CD4-positive, alpha-beta T cell treated with Interleukin-4 for 4 hours (primary cell): ENCODE data around the gene GGA2.
"Not testable (repeated sequence)": the region's sequence is repeated elsewhere in the genome, so short reads cannot be mapped to it uniquely, and the experiment has no call there.

Experiments used
- DNase-seq: peaks from one replicate; pipeline ENCODE4 v3.0.0-alpha.2; 2020

Gene GGA2

GRCh38 chr16:23466162-23466885, 44.0 kb downstream of the GGA2 start:
- DNase-seq, result no peak

DNA sequence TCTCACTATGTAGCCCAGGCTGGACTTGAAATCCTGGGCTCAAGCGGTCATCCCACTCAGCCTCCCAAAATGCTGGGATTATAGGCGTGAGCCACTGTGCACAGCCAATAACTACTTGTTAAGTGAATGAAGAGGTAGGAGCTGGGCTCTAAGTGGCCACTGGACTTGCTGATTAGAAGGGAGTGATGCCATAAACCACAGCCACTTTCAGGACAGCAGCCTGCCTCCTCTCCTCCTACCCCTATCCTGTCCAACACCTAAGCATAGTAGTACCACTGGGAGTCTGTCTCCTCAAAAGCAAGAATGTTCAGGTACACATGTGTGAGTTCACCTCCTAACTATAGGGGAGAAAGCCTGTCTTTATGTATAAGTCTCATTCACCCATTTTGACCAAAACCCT, 45.1 kb downstream of the GGA2 start:
- DNase-seq, result no peak

DNA sequence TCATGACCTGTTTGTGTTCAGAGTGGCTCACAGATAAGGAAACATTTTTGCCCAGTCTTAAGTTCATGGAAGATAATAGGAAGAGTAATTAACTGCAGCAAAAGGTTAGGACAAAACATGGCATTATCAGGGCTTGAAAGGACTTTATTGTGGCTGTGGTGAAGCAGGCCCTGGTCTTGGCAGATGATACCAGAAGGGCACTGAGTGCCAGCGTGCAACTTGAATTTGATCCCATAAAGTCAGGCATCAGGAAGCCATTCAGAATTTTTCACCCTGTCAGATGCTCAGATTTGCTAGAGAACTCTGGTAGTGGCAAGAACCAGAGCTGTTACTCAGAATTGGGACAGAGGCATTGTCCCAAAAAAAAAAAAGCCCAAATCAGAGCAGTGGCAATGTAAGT, 46.1 kb downstream of the GGA2 start:
- no peak for DNase-seq

DNA sequence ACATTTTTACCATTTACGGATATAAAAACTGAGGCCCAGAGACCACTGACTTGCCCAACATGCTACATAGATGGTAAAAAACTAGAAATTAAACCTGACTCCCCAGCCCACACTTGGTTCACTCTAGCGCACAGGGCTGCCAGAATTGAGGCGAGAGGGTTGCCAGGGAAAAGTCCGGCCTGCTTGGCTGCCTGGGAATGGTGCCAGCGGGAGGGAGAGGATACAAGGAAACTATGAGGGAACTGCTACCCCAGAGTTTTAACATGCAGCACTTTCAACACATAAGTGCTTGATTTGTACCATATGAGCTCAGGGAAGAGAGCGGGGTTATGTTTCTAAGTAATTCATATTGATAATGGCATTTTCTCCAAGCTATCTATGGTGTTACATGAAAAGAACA, 47.3 kb downstream of the GGA2 start:
- not testable (repeated sequence) for DNase-seq

DNA sequence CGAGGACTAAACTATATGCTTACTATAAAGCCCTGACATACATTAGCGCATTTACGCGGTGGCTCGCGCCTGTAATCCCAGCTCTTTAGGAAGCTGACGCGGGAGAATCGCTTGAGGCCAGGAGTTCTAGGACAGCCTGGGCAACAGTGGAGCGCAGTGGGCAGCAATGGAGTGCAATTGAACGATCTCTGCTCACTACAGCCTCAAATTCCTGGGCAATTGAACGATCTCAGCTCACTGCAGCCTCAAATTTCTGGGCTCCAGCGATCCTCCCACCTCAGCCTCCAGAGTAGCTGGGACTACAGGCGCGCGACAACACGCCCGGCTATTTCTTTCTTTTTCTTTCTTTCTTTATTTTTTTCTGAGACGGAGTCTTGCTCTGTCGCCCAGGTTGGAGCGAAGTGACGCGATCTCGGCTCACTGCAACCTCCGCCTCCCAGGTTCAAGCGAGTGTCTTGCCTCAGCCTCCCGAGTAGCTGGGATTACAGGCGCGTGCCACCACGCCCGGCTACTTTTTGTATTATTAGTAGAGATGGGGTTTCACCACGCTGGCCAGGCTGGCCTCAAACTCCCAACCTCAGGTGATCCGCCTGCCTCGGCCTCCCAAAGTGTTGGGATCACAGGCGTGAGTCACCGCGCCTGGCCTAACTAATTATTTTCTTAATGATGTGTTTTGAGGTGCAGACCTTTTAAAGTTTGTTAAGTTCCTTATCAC, 56.8 kb downstream of the GGA2 start:
- DNase-seq, result no peak

DNA sequence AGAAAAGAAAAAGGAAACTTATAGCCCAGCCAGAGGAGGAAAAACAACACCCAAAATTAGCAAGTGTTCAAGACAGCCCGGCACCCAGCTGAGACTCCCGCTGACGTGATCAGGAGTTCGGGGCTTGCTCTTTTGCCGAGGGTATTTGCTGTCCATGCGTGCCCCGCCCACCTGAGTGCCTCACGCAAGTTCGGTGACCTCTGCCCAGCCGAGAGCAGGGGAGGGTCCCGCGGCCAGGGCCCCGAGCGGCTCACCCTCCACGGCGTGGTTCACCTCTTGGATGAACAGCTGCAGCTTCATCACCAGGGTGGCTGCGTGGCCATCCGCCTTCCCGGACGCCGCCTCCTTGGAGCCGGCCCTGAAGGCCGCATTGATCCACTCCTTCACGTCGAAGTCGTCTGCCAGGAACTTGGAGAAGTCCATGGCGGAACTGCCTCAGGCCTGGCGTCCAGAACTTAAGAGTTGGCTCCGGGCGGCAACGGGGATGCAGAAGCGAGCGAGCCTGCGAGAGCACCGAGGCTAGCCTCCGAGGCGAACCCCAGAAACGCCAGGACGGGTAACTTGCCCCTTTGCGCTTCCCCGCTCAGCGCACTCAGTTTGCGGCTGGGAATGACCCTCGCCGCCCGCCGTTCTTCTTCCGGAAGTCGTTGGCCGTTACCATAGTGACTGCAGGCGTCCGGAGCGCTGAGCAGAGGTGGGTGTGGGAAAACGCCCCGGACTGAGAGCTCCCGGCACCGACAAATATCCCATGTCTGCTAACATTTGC, 57.5 kb downstream of the GGA2 start, which contains the start of gene COG7:
COG7 (minus strand) TSS at position 618 of the 766 bp plus-strand sequence; CDS start at position 423, 195 bp downstream.
- DNase-seq, result peak; percentile 89

DNA sequence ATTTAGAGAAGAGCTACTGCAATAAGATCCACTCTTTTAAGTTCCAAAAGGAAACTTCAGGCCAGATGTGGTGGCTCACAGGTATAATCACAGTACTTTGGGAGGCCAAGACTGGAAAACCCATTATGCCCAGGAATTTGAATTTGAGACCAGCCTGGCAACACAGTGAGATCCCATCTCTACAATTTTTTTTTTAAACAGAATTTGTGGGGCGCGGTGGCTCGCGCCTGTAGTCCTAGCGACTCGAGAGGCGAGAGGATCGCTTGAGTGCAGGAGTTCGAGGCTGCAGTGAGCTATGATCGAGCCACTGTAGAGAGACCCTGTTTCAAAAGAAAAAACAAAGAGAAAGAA, 58.1 kb downstream of the GGA2 start:
- DNase-seq, result no peak

GRCh38 chr16:23448392-23448791, 61.9 kb downstream of the GGA2 start:
- no peak for DNase-seq

DNA sequence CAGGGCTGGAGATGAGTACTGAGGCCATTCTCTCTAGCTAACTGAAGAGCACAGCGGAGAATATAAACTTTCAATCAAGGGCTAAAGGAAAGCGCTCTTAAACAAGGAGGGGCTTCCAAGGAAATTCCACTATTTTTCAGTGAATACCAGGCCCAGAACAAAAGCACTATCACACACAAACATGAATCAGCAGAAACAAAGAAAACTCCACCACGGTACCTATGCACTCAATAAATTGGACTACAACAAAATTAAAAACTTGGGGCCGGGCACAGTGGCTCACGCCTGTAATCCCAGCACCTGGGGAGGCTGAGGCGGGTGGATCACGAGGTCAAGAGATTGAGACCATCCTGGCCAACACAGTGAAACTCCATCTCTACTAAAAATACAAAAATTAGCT, 72.8 kb downstream of the GGA2 start:
- DNase-seq, result not testable (repeated sequence)

GRCh38 chr16:23436951-23437350, 73.3 kb downstream of the GGA2 start:
- no peak for DNase-seq

- peak; percentile 64 for DNase-seq
Measured at GRCh38 chr16:23435500-23435899, 74.8 kb downstream of the GGA2 start.

DNA sequence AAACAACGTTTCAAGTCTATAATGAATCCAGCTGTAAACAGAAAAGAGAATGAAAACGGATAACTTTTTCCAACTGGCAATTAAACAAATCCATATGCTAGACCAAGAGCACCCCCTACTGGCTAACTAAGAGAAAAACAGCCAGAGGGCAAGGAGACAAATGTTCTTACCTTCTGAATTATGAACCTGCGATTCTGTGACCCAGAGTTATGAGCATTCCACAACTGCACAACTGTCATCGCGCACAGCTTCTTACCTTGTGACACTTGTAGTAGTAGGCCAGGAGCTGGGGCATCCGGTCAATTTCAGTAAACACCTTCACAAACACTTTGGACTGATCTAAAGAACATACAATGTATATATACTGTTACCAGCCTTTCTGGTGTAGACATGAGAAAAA, 75.9 kb downstream of the GGA2 start:
- peak; percentile 56 for DNase-seq

DNA sequence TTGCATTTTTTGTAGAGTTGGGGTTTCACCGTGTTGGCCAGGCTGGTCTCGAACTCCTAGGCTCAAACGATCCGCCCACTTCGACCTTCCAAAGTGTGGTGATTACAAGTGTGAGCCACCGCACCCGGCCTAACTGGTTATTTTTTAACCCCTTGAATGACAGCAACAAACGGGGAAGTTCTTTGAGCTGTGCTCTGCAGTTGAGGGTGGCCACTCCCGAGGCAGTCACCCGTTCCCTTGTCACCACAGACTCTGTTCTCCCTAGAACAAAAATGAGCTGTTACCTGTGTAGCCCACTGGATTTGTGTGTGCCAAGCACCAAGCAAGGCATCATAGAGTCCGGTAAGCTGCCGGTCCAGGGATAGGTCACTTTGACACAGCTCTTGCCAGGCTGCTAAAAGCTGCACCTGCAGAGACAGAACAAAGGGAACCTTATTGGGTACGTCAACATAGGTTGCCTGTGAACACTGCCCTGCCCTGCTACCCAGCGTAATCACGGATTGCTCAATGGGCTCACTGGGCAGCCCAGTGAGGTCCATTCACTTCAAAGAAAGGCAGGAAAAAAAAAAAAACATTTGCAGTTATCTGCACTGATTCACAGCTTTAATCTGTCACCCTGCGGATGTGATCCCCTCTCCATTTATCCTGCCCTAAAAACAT, 76.9 kb downstream of the GGA2 start:
- no peak for DNase-seq

DNA sequence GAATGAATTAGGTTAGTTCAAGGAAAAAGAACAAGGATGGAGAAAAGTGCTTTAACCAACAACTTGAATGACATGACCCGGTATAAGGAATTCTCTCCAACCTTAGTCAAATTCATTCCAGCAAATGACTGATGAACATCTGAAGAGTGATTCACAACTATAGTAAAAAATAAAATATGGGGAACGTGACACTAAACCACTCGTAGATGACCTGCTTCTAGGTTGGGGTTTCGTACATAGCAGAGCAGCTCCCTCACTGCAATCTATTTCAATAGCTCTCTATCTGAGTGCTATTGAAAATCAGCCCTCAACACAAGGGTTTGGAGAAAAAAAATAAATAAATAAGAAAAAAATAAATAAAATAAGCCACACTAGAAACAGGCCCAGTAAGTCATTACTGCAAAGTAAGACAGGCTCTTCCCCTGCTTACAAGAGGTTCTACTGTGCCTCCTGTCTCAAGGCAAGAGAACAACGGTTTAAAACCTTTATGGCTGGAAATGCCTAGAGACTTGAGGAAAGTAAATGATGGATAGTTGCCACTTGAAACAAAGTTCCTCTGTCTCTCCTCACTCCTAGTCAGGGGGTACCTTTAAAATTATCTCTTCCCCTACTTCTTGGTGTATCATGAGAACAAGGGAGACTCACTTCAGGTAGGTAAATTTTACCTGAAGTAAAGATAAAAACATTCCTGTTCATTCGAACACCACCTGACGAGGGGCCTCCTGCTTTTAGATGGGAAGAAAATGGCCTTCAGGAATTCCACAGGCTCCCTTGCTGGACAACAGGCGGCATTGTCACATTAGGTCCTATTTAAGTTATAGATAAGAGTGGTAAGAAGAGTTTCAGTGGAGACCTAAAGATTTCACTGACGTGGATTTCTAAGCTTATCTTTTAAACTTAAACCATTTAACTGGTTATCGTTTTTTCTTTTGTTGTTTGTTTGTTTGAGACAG, 77.8 kb downstream of the GGA2 start:
- no peak for DNase-seq

DNA sequence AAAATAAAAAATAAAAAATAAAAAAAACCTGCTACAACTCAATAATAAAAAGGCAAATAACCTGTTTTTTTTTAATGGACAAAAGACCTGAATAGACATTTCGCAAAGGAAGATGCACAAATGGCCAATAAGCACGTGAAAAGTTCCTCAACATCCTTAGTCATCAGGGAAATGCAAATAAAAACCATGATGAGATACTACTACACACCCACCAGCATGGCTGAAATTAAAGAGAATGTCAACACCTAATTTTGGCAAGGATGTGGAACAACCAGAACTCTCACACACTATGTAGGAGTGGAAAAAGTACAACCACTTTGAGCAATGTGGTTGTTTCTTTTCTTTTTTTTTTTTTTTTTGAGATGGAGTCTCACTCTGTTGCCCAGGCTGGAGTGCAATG, 81.9 kb downstream of the GGA2 start:
- no peak for DNase-seq

DNA sequence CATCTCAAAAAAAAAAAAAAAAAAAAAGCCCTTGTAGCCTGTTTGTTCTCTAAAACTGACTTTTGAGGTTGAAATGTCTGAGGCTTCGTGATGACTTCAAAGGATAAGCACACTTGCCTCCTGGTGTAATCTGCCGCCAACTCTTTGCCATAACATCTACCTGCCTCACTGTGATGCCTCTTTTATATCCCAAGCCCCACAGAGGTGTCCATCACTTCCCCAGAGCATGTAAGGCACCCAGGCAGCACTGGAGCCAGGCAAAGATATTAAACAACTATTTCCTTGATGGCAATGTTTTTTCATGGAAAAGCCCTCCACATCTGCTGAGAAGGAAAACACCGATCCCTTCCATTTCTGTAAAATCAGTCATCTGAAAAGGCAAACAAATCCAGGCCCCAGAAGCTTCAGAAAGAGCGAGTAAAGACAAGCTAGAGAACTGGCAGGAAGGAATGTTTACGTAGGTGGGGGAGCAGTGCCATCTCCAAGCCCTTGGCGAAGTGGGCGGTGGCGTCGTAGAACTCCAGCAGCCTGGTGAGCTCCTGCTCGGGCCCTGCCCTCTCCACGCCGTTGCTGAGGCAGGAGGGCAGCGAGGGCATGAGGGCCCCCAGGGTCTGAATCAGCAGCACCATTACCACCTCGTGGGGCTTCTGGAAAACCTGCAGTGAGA, 85.9 kb downstream of the GGA2 start:
- no peak for DNase-seq

DNA sequence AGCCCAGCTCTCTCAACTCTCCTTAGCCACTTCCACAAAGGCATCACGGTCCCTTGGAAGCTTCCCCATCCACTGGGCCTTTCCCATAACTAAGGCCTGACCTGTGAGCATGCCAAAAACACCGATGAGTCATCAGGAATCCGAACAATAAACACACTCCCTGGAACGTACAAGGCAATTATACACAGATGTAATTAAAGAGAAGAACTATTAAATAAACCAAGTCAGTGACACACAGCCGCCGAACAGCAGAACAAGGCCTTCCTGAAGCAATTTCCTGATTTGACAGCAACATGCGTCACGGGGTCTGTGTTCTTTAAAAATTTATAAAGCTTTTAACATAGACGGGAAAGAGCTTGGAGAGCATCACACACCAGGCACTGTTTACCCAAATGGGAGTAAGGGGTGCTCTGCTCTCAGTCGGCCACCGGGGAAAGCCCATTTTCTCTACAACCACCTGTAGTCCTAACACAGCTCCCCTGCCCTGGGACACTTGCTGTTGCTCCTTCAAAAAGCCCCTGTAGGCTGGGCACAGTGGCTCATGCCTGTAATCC, 86.7 kb downstream of the GGA2 start:
- no peak for DNase-seq

- DNase-seq, result no peak
Measured at GRCh38 chr16:23420011-23420410, 90.3 kb downstream of the GGA2 start.

DNA sequence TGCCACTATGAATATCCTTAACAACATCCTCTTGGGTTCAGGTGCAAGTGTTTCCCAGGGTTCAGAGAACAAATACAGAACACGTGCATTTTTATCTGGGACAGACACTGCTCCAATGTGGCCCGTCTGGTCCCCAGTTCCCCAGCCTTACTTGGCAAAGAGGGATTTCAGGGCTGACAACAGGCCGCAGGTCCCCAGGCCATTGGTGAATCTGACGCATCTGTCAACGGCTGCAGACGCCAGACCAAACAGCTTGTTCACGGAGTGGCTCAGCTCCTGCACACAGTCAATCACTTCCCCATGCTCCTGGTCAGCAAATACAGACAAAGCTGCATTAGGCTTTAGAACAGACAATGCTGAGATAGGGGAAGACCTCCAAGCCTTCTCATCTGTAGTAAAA, 93.5 kb downstream of the GGA2 start:
- DNase-seq, result no peak

DNA sequence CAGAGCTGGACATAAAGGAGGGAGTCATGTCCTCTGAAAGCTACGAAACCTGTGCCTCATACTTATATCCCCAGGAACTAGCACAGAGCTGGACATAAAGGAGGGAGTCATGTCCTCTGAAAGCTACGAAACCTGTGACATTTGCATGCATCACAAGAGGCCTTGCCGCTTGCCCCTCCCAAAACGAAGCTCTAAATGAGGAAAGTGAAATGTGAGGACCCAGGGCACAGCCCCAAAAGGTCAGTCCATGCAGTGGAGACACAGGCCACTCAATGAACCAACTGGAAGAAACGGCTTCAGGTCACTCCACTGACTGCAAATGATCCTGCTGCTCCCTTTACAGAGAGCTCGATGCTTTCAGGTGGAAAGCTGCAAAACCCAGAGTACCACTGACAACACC, 95.6 kb downstream of the GGA2 start:
- no peak for DNase-seq
